ENCODE results near the gene PADI4.

Gene PADI4

DNA sequence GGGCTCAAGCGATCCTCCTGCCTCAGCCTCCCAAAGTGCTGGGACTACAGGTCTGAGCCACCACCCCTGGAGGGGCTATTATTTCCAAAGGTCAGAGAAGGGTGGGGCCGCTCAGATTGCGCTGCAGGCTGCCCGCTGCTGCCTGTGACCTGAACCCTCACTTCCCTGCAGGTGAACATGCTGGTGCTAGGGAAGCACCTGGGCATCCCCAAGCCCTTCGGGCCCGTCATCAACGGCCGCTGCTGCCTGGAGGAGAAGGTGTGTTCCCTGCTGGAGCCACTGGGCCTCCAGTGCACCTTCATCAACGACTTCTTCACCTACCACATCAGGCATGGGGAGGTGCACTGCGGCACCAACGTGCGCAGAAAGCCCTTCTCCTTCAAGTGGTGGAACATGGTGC is 55.4 kb downstream of the PADI4 start:
- H3K4me3 ChIP-seq (ENCODE audit: low read depth, low read length) = no peak overlapping the region
- TF ChIP-seq, protein P1, sequence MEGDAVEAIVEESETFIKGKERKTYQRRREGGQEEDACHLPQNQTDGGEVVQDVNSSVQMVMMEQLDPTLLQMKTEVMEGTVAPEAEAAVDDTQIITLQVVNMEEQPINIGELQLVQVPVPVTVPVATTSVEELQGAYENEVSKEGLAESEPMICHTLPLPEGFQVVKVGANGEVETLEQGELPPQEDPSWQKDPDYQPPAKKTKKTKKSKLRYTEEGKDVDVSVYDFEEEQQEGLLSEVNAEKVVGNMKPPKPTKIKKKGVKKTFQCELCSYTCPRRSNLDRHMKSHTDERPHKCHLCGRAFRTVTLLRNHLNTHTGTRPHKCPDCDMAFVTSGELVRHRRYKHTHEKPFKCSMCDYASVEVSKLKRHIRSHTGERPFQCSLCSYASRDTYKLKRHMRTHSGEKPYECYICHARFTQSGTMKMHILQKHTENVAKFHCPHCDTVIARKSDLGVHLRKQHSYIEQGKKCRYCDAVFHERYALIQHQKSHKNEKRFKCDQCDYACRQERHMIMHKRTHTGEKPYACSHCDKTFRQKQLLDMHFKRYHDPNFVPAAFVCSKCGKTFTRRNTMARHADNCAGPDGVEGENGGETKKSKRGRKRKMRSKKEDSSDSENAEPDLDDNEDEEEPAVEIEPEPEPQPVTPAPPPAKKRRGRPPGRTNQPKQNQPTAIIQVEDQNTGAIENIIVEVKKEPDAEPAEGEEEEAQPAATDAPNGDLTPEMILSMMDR (IDR thresholded peaks at IDR 0.05; ENCODE audit: borderline replicate concordance, insufficient read depth, low read depth, low read length) = no peak

DNA sequence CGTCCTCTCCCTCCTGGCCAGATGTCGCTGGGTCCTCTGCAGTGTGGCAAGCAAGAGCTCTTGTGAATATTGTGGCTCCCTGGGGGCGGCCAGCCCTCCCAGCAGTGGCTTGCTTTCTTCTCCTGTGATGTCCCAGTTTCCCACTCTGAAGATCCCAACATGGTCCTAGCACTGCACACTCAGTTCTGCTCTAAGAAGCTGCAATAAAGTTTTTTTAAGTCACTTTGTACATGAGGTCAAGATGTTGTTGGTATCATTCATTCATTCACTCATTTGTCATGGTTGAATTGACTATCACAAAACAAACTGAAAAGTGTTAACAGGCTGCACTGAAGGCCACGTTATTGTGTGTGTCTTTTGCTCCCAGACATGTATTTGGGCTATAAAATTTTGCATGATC is 55.8 kb downstream of the PADI4 start:
- TF ChIP-seq, protein P1 (IDR thresholded peaks at IDR 0.05; ENCODE audit: borderline replicate concordance, insufficient read depth, low read depth, low read length) = no peak
- H3K4me3 ChIP-seq (ENCODE audit: low read depth, low read length) = no peak overlapping the region

- H3K4me3 ChIP-seq (ENCODE audit: low read depth, low read length) = no peak overlapping the region
- TF ChIP-seq, protein P1 (IDR thresholded peaks at IDR 0.05; ENCODE audit: borderline replicate concordance, insufficient read depth, low read depth, low read length) = no peak
Observed at GRCh38 chr1:17365293-17365692, 57.3 kb downstream of the PADI4 start.

DNA sequence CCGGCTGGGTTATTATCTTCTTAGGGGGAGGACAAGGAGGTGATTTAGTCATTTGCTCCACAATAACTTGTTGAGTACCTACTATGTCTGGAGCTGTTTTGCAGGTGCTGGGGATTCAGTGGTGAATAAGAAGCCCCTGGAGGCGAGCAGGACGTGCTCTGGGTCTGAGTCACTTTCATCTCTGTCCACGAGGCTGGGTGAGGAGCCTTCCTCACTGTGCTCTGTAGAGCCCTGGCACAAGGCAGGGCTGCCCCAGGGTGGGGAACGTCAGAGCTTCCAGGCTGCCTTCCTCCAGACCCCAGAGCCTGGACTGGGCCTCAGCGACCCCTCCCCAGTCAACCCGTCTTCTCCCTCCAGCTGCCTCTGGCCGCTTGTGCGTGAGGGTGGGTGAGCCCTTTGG is 61.5 kb downstream of the PADI4 start:
- TF ChIP-seq, protein P1 (IDR thresholded peaks at IDR 0.05; ENCODE audit: borderline replicate concordance, insufficient read depth, low read depth, low read length) = no peak

GRCh38 chr1:17370618-17371017 is 62.6 kb downstream of the PADI4 start:
- TF ChIP-seq, protein P1 (IDR thresholded peaks at IDR 0.05; ENCODE audit: borderline replicate concordance, insufficient read depth, low read depth, low read length) = peak; percentile 31; the same call in 1 of the 2 replicates
- no peak overlapping the region for H3K4me3 ChIP-seq (ENCODE audit: low read depth, low read length)

More for the DNA sequence above, 61.5 kb downstream of the PADI4 start:
- no peak overlapping the region for H3K4me3 ChIP-seq (ENCODE audit: low read depth, low read length)

GRCh38 chr1:17371896-17372295 is 63.9 kb downstream of the PADI4 start, which contains the start of gene PADI6:
Gene PADI6 (plus strand): TSS chr1:17372196. CDS start chr1:17372246, 50 bp downstream.
- TF ChIP-seq, protein P1 (IDR thresholded peaks at IDR 0.05; ENCODE audit: borderline replicate concordance, insufficient read depth, low read depth, low read length) = no peak
- H3K4me3 ChIP-seq (ENCODE audit: low read depth, low read length) = no peak within 1 kb of the TSS

GRCh38 chr1:17372955-17373354 is 65.0 kb downstream of the PADI4 start:
- TF ChIP-seq, protein P1 (IDR thresholded peaks at IDR 0.05; ENCODE audit: borderline replicate concordance, insufficient read depth, low read depth, low read length) = no peak
- H3K4me3 ChIP-seq (ENCODE audit: low read depth, low read length) = no peak overlapping the region

All from GM12875 (cell line).